Skeletal muscle satellite cell (primary cell): ENCODE measurements around the gene ADGRB2.

Source experiments
- H3K27me3 ChIP-seq: 2 replicates; pipeline ENCODE4 v1.7.0; 2013; ENCODE audit warnings: low read length; ENCODE audit not compliant: control insufficient read depth, insufficient read depth
- H3K36me3 ChIP-seq: 2 replicates; pipeline ENCODE4 v1.7.0; 2013; ENCODE audit warnings: mild to moderate bottlenecking, control low read depth, low read length; ENCODE audit not compliant: insufficient read depth
- H3K4me1 ChIP-seq: 2 replicates; pipeline ENCODE4 v1.7.0; 2013; ENCODE audit warnings: low read length; ENCODE audit not compliant: control insufficient read depth, insufficient read depth
- H3K4me2 ChIP-seq: 2 replicates; pipeline ENCODE4 v1.7.0; 2013; ENCODE audit warnings: mild to moderate bottlenecking, low read length
- H3K4me3 ChIP-seq: 2 replicates; pipeline ENCODE4 v1.7.0; 2013; ENCODE audit warnings: low read length
- H3K9ac ChIP-seq: 2 replicates; pipeline ENCODE4 v1.7.0; 2013; ENCODE audit warnings: mild to moderate bottlenecking, low read depth, low read length, moderate library complexity
- H3K9me3 ChIP-seq: replicated peaks from 2 replicates; pipeline ENCODE4 v1.7.0; 2013; ENCODE audit warnings: mild to moderate bottlenecking, control low read depth, low read length

ADGRB2 gene

DNA sequence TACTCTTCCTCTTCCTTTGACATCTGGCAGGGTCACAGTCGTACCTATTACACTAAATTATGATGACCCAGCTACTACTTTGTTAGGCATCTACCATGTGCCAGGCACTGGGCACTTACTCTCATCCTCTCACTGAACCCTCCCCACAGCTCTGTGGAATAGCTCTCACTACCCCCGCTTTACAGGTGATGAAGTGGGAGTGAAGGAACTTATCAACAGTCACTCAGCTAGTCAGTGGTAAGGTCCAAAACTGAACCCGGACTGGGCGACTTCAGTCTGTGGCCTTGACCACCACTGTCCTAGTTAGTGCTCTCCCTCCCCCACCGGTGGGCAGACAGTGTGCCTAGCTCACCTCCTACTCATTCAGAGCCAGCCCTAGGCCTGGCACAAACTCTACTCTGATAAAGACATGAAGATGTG lies 12.3 kb downstream of the ADGRB2 start:
- no peak overlapping the region for H3K4me2 ChIP-seq
- peaks cover 35% of the 10 kb centered on the region for H3K4me1 ChIP-seq
- H3K36me3 ChIP-seq: no peaks in the 10 kb centered on the region
- H3K4me3 ChIP-seq: no peak overlapping the region
- H3K27me3 ChIP-seq: no peaks in the 10 kb centered on the region
- H3K9me3 ChIP-seq: no peaks in the 10 kb centered on the region
- H3K9ac ChIP-seq: no peak overlapping the region

DNA sequence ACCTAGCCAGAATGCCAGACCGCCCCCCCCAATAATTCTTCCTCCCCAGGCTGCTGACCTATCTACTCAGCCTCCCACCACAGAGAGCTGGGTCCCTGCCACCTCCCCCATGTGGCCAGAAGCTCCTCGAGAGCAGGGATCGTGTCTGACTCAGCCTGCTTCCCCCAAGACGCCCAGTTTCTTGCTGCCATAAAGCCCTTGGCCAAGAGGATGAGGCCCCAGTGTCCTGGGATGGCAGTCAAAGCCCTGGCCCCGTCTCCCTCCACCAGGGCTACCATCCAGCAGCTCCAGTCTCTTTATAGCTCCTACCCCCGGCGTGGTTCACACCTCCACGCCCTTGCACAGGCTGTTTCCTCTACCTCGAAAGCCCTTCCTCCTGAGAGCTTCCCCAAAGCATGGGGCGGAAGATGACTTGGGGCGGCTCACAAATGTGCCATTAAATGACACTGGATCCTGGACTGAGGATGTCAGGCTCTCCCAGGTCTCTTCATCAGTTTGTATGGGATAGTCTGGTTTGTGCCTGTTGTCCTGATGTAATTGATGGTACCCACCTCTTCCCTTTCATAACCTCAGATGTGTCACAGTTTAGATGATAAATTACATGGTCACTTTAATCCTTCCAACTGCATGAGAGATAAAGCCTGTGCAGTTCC lies 13.2 kb downstream of the ADGRB2 start:
- Histone ChIP-seq H3K9me3 (no peaks in the 10 kb centered on the region), H3K4me2 (no peak overlapping the region), H3K4me3 (no peak overlapping the region), H3K4me1 (peaks cover 35% of the 10 kb centered on the region), H3K9ac (no peak overlapping the region), H3K36me3 (no peaks in the 10 kb centered on the region), H3K27me3 (no peaks in the 10 kb centered on the region)

GRCh38 chr1:31749785-31750735 lies 14.1 kb downstream of the ADGRB2 start:
- Histone ChIP-seq H3K9ac (no peak overlapping the region), H3K4me2 (no peak overlapping the region), H3K9me3 (no peaks in the 10 kb centered on the region), H3K36me3 (no peaks in the 10 kb centered on the region), H3K4me1 (peaks cover 31% of the 10 kb centered on the region), H3K27me3 (no peaks in the 10 kb centered on the region), H3K4me3 (no peak overlapping the region)

DNA sequence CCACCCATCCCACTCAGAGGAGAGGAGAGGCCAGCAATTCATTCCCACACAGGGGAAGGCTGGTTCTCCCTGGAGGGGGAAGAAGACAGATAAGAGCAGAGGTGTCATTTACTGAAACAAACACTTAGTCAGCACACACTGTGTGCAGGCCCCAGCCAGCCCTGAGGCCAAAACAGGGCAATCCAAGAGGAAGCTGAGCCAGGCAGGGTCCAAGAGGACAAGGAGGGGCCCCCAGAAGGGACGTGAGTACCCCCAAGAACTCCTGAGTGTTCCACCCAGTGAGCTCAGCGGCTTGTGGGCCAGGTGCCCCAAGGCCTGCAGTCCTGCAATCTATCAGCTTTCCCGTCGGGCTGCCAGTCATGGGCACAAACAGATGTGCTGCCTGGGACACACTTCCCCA lies 15.8 kb downstream of the ADGRB2 start:
- Histone ChIP-seq H3K27me3 (no peaks in the 10 kb centered on the region), H3K4me2 (no peak overlapping the region), H3K9me3 (no peaks in the 10 kb centered on the region), H3K36me3 (no peaks in the 10 kb centered on the region), H3K9ac (no peak overlapping the region), H3K4me1 (peaks cover 14% of the 10 kb centered on the region), H3K4me3 (no peak overlapping the region)

DNA sequence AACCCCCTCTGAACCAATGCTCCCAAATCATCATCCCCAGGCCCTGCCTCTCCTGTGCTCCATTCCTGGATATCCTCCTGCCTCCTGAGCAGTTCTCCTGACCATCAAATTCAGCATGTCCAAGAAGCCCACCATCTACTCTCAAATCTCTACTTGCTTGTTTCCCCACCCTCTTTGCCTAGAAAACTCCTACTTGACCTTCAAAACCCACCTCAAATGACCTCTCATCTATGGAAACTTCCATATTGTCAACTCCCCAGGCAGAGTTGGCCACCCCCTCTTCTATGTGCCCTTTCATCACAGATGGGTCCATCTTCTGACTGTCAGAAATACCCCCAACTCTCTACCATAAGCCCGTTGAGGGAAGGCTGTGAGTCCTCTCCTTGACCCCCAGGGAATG lies 16.8 kb downstream of the ADGRB2 start:
- Histone ChIP-seq H3K4me1 (peaks cover 8% of the 10 kb centered on the region), H3K4me3 (no peak overlapping the region), H3K9me3 (no peaks in the 10 kb centered on the region), H3K27me3 (no peaks in the 10 kb centered on the region), H3K9ac (no peak overlapping the region), H3K4me2 (no peak overlapping the region), H3K36me3 (no peaks in the 10 kb centered on the region)

GRCh38 chr1:31746687-31747086 lies 17.5 kb downstream of the ADGRB2 start:
- Histone ChIP-seq H3K4me2 (no peak overlapping the region), H3K9ac (no peak overlapping the region), H3K36me3 (no peaks in the 10 kb centered on the region), H3K4me1 (peaks cover 8% of the 10 kb centered on the region), H3K4me3 (no peak overlapping the region), H3K27me3 (no peaks in the 10 kb centered on the region), H3K9me3 (no peaks in the 10 kb centered on the region)

DNA sequence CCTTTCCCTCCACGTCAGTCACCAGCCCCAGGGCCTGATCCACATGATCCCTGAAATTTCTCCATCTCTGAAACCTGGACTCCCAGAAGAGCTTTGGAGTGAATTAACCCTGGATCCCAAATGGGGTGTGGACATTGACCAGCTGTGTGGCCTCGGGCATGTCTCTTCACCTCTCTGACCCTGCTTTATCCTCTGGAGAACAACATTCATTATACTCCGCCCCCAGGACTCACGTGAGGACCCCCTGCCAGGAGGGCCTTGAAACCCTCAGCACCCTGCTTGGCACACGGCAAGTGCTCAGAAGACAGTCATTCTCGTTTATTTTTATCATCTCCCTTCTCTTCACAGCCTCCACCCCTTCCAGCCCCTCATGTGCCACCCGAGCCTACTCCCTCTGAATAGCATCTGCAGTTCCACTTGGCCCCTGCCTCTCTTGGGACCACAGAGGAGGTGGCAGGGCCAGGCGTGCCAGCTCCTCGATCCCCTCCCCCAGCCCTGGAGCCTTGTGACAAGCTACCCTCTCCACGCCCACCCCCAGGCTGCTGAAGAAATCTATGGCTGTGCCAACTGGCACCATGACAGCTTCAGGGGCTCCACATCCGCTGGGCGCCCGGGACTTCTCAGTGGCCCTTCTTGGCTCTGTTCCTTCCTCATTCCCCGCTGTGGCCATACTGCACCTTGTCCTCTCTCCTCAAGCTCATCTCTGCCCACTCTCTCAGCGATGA lies 18.0 kb downstream of the ADGRB2 start:
- H3K9ac ChIP-seq: no peak overlapping the region
- peaks cover 8% of the 10 kb centered on the region for H3K4me1 ChIP-seq
- no peak overlapping the region for H3K4me2 ChIP-seq
- H3K27me3 ChIP-seq: no peaks in the 10 kb centered on the region
- H3K4me3 ChIP-seq: no peak overlapping the region
- H3K9me3 ChIP-seq: no peaks in the 10 kb centered on the region
- H3K36me3 ChIP-seq: no peaks in the 10 kb centered on the region

DNA sequence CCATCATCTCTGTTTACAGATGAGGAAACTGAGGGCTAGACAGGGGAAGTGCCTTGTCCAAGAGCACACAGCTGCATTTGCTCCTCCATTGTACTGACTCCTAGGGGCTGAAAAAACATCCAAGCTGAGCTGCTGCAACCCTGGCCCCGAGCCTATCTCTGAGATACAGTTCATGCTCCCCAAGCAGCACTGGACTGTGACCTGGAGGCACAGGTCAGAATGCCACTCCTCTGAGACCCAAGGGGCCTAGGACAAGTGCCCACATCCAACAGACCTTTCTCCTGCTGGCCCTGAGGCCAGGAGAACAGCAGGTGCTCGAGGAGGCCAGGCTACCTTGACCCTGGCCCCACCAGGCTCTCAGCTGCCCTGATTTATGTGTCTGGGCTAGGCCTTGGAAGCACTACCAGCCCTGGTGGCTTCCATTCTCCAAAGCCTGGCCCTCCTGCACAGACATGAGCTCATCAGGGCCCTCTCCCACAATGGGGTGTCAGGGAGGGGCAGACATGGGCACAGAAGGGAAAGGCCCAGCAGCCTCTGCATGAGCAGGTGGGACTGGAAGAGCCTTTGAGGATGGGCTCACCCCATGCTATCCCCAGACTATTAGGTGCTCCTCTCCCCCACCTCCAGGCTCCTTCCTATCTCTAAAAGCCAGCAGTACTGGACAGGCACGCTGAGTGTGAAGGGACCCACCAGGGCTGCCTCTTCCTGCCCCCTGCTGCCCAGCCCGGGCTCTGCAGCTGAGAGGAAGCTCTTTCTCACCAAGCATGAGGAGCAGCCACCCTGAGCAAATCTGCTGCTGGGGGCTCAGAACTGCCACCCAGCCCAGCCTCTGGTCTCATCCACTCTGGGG lies 18.8 kb downstream of the ADGRB2 start:
- no peaks in the 10 kb centered on the region for H3K4me1 ChIP-seq
- no peaks in the 10 kb centered on the region for H3K36me3 ChIP-seq

DNA sequence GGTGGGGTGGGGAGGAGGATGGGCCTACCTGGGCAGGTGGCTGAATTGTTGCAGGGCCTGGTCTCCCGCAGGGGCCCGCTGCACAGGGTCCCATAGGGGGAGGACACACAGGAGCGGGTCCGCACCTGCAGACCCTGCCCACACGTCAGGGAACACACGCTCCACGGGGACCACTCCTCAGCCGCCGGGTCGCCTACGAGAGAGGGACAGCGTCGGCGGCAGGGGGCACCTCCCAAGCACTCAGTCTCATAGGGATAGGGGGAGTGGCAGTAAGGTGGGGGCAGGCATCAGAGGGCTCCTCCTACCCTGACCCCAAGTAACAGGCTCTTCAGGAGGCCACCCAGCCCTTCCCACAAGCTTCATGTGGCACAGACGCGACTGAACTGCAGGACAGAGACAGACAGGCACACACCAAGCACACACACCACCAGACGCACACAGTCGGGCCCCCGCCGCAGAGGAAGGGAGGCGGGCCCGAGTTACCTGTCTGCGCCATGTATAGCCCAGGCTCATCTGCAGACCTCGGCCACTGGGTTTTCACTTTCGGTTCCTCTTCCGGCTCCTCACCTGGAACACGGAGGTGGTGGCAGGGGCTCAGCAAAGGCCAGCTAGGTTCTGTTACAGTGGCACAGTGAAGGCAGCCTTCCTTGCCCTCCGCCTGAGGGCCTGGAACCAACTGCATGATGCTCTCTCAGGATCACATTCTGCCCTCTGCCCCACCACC lies 19.8 kb downstream of the ADGRB2 start:
- Histone ChIP-seq H3K4me1 (no peaks in the 10 kb centered on the region), H3K4me2 (no peak overlapping the region), H3K9ac (no peak overlapping the region), H3K9me3 (no peaks in the 10 kb centered on the region), H3K36me3 (no peaks in the 10 kb centered on the region), H3K27me3 (no peaks in the 10 kb centered on the region), H3K4me3 (no peak overlapping the region)

More for the DNA sequence above, 18.8 kb downstream of the ADGRB2 start:
- H3K4me2 ChIP-seq: no peak overlapping the region
- H3K9ac ChIP-seq: no peak overlapping the region
- H3K9me3 ChIP-seq: no peaks in the 10 kb centered on the region
- H3K4me3 ChIP-seq: no peak overlapping the region
- H3K27me3 ChIP-seq: no peaks in the 10 kb centered on the region

DNA sequence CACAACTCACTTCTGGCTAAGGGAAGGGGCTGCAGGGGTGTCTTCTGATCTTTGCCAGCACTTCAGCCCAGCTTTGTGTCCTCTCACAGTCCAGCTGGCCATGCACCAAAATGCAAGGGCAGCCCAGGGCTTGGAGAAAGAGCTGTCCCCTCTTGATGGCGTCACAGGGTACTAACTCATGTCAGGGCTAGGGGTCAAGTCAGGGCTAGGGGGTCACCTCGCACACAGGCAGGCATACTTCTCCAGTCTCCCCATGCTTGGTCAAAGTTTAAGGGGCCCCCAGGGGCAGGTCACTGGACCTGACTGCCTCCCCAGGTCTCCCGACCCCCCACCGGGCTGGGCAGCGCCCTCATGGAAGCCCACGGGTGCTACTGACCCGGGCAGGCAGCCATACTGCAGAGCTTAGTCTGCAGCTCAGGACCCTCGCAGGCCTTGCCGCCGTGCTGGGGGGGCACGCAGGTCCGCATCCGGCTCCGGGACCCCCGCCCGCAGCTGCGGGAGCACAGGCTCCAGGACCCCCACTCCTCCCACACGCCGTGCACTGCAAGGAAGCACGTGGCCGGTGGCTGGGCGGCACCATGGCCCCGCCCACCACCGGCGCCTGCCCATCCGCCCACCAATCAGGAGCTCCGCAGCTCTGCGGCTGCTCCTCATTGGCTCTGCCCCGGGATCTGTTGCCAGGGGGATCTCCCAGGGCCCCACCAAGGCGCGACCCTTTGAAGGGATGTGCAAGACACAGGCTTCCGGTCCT lies 21.5 kb downstream of the ADGRB2 start:
- H3K9ac ChIP-seq: no peak overlapping the region
- H3K4me3 ChIP-seq: no peak overlapping the region
- H3K9me3 ChIP-seq: no peaks in the 10 kb centered on the region
- H3K4me2 ChIP-seq: no peak overlapping the region
- no peaks in the 10 kb centered on the region for H3K36me3 ChIP-seq
- no peaks in the 10 kb centered on the region for H3K27me3 ChIP-seq
- H3K4me1 ChIP-seq: no peaks in the 10 kb centered on the region
